H1 (cell line): Measurements from ENCODE around the gene TJP3. TPM values are rescaled to one million over a fixed set of nuclear protein-coding genes. Genes with fewer than 3 reads are reported as not detected.

ENCODE experiments used
- GABPA ChIP-seq: IDR thresholded peaks from 2 replicates; pipeline ENCODE4 v1.6.1; 2011; ENCODE audit warnings: mild to moderate bottlenecking, low read length, moderate library complexity, borderline replicate concordance; ENCODE audit not compliant: insufficient read depth
- RFX5 ChIP-seq: IDR thresholded peaks from 2 replicates; pipeline ENCODE4 v1.6.1; 2011; ENCODE audit warnings: low read depth, low read length, improper control_type of control experiment, borderline replicate concordance
- SP2 ChIP-seq: IDR thresholded peaks from 2 replicates; pipeline ENCODE4 v1.6.1; 2012; ENCODE audit warnings: mild to moderate bottlenecking, low read length, inconsistent platforms
- YY1 ChIP-seq: IDR thresholded peaks from 2 replicates; pipeline ENCODE4 v1.6.1; 2011; ENCODE audit warnings: low read depth, mild to moderate bottlenecking, low read length
- polyA plus RNA-seq, 7 experiments: library from polyadenylated mRNA; depleted of rRNA in 3 of 7; stranded (reverse) in 5 of 7; unstranded in 2 of 7; fragments of >200 nt in 5 of 7; fragments of 200-250 nt in 2 of 7; gene quantifications; 1 replicate in 5 of 7; 2 replicates in 1 of 7; 4 replicates in 1 of 7; pipeline versions ENCODE4 v1.2.1 to v1.2.3, GENCODE V29; 2011 to 2013; ENCODE audit warnings: missing spikeins in 2 of 7, mixed read lengths in 2 of 7
- total RNA-seq: library from RNA; stranded (reverse); fragmentation: NEBNext Ultra II Directional; extraction: Animal tissue kit (Norgen Biotek cat#: 25700); gene quantifications from 2 replicates; pipeline ENCODE4 v1.2.1, GENCODE V29; 2021
- TF ChIP-seq, protein P1 (sequence below): fragments of 300-600 bp; sonication (generic); IDR thresholded peaks from 2 replicates; pipeline ENCODE4 v1.7.1; 2012; ENCODE audit warnings: low read length, moderate library complexity, mild to moderate bottlenecking, inconsistent platforms; ENCODE audit not compliant: insufficient replicate concordance
- TF ChIP-seq, protein P2 (sequence below): IDR thresholded peaks from 2 replicates; pipeline ENCODE4 v1.6.1; 2012; ENCODE audit warnings: inconsistent platforms

TJP3 gene
- total and polyA plus RNA-seq, 2 of the 8 experiments (the other 6 are each of a cell fraction or from before 2014, with no cell fraction given): 17.1 to 26.1 TPM

- TF ChIP-seq, protein P1, sequence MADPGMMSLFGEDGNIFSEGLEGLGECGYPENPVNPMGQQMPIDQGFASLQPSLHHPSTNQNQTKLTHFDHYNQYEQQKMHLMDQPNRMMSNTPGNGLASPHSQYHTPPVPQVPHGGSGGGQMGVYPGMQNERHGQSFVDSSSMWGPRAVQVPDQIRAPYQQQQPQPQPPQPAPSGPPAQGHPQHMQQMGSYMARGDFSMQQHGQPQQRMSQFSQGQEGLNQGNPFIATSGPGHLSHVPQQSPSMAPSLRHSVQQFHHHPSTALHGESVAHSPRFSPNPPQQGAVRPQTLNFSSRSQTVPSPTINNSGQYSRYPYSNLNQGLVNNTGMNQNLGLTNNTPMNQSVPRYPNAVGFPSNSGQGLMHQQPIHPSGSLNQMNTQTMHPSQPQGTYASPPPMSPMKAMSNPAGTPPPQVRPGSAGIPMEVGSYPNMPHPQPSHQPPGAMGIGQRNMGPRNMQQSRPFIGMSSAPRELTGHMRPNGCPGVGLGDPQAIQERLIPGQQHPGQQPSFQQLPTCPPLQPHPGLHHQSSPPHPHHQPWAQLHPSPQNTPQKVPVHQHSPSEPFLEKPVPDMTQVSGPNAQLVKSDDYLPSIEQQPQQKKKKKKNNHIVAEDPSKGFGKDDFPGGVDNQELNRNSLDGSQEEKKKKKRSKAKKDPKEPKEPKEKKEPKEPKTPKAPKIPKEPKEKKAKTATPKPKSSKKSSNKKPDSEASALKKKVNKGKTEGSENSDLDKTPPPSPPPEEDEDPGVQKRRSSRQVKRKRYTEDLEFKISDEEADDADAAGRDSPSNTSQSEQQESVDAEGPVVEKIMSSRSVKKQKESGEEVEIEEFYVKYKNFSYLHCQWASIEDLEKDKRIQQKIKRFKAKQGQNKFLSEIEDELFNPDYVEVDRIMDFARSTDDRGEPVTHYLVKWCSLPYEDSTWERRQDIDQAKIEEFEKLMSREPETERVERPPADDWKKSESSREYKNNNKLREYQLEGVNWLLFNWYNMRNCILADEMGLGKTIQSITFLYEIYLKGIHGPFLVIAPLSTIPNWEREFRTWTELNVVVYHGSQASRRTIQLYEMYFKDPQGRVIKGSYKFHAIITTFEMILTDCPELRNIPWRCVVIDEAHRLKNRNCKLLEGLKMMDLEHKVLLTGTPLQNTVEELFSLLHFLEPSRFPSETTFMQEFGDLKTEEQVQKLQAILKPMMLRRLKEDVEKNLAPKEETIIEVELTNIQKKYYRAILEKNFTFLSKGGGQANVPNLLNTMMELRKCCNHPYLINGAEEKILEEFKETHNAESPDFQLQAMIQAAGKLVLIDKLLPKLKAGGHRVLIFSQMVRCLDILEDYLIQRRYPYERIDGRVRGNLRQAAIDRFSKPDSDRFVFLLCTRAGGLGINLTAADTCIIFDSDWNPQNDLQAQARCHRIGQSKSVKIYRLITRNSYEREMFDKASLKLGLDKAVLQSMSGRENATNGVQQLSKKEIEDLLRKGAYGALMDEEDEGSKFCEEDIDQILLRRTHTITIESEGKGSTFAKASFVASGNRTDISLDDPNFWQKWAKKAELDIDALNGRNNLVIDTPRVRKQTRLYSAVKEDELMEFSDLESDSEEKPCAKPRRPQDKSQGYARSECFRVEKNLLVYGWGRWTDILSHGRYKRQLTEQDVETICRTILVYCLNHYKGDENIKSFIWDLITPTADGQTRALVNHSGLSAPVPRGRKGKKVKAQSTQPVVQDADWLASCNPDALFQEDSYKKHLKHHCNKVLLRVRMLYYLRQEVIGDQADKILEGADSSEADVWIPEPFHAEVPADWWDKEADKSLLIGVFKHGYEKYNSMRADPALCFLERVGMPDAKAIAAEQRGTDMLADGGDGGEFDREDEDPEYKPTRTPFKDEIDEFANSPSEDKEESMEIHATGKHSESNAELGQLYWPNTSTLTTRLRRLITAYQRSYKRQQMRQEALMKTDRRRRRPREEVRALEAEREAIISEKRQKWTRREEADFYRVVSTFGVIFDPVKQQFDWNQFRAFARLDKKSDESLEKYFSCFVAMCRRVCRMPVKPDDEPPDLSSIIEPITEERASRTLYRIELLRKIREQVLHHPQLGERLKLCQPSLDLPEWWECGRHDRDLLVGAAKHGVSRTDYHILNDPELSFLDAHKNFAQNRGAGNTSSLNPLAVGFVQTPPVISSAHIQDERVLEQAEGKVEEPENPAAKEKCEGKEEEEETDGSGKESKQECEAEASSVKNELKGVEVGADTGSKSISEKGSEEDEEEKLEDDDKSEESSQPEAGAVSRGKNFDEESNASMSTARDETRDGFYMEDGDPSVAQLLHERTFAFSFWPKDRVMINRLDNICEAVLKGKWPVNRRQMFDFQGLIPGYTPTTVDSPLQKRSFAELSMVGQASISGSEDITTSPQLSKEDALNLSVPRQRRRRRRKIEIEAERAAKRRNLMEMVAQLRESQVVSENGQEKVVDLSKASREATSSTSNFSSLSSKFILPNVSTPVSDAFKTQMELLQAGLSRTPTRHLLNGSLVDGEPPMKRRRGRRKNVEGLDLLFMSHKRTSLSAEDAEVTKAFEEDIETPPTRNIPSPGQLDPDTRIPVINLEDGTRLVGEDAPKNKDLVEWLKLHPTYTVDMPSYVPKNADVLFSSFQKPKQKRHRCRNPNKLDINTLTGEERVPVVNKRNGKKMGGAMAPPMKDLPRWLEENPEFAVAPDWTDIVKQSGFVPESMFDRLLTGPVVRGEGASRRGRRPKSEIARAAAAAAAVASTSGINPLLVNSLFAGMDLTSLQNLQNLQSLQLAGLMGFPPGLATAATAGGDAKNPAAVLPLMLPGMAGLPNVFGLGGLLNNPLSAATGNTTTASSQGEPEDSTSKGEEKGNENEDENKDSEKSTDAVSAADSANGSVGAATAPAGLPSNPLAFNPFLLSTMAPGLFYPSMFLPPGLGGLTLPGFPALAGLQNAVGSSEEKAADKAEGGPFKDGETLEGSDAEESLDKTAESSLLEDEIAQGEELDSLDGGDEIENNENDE: no peak
- TF ChIP-seq YY1 (no peak), GABPA (no peak), RFX5 (no peak), SP2 (no peak)
- TF ChIP-seq, protein P2, sequence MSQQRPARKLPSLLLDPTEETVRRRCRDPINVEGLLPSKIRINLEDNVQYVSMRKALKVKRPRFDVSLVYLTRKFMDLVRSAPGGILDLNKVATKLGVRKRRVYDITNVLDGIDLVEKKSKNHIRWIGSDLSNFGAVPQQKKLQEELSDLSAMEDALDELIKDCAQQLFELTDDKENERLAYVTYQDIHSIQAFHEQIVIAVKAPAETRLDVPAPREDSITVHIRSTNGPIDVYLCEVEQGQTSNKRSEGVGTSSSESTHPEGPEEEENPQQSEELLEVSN: no peak
- TF ChIP-seq, all 59 proteins: peak for 0
Observed at GRCh38 chr19:3707868-3708206, 347 bp upstream of the TJP3 start (continued).
